GM19438 (cell line): ENCODE data around the gene SNCA.

Experiments
- ATAC-seq: cut with Tn5 transposase; IDR thresholded peaks from one replicate; pipeline ENCODE4 v1.9.1; 2021; ENCODE audit warnings: low read depth; ENCODE audit not compliant: unreplicated experiment

The SNCA gene

DNA sequence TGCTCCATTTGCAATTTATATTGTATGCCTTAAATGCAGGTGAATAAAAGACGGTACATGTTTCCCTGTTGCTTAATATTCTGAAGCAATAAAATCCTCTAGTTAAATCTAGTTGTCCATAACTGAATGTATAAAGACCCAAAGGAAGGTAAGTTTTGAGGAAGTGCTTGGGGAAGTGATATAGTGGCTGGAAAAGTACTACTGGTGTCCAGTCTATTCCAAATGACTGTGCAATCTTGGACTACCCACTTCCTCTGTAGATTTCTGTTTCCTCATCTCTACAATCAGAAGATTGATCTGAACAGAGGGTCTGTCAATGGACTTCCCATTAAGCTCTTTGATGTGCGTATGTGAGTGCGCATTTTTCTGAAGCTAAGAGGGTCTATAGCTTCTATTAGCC lies 17.0 kb downstream of the SNCA start:
- no peak for ATAC-seq

- no peak for ATAC-seq
Observed at GRCh38 chr4:89814362-89814761, 22.6 kb downstream of the SNCA start.

GRCh38 chr4:89813197-89813596 lies 23.8 kb downstream of the SNCA start:
- ATAC-seq: no peak

DNA sequence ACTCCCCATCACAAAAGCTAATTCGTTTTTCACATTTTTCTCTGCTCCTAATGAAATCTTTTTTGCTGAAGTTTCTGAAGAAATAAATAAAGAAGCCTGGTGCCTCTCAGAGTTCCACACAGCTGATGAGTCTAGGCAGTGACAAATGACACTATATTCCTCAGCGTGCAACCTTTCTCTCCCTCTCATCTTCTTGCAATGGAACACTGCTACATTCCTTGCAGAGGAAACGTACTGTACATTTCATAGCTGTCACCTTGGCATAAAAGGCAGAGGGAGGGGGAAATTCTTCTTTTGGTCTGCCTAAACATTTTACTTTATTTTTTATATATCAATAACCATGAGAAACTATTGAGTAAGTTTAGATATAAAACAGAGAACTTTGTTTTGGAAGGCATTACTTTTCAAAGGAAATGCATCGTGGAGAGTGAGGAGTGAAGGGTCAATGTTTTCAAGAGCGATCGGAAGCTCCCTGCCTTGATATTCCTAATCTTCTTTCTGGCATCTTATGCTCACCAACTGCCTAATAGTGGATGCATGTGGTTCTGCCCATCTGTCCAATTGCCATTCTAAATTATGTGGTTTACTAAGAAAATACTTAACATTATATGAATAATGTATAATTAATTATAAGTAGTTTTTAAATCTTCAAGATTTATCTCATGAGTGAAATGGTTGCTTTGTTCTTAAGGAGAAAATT lies 29.4 kb downstream of the SNCA start:
- ATAC-seq: no peak

DNA sequence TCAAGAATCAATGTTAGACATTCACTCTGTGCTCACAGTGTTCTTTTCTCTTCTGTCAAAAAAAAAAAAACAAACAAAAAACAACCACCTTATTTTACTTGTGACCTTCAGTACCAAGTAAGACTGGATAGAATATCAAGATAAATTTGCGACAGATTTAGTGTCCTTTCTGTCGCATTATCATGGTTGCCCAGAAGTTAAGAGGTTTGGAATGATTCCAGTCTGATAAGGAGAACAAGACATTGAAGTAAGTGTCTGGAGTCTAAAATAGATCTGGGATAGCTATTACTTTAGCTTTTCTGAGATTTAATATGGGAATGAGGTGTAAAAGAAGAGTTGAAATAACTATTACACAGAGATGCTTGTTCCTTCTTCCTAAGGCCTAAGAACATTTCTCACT lies 31.7 kb downstream of the SNCA start:
- no peak for ATAC-seq

- no peak for ATAC-seq
Observed at GRCh38 chr4:89803915-89804314, 33.0 kb downstream of the SNCA start.

- no peak for ATAC-seq
Observed at GRCh38 chr4:89803036-89803435, 33.9 kb downstream of the SNCA start.

- ATAC-seq: no peak
Observed at GRCh38 chr4:89800527-89801103, 36.3 kb downstream of the SNCA start.

DNA sequence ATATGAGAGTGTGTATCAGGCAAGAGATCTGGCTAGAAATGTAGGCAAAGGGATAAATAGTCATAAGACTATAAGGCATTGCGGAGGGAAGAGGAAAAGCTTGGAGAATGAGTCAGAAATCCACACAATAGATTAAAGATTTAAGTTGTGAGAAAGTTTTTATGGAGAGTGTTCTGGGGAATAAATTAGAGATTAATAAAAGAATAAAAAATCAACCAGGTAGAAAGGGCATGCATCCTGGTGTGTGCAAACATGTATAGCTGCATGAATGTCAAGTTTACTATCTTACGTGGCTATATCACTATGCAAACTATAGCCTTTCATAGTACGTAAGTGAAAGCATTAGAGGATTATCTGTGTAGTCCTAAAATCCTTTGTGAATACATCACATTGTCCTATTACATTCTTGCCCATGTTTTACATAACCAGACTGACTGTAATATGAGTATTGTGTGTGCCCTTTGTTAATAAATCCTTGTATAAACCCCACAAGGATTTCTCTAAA lies 36.9 kb downstream of the SNCA start:
- ATAC-seq: no peak

DNA sequence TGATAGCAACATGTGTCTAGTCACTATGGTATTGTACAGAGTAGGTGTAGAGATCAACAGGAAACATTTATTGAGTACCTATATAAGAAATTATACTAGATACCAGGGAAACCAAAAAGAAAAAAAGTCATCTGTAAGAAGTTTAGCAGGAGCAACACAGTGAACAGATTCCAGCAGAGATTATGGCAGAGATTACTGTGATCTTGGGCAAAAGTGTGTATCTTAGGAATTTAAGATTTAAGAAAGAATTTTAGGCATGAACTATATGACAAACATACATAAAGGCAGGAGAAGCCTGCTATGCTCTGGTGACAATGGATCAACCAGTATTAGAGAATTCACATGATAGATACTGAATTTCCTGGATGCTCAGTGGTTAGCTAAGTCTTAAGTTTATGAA lies 37.9 kb downstream of the SNCA start:
- no peak for ATAC-seq

GRCh38 chr4:89797117-89797516 lies 39.8 kb downstream of the SNCA start:
- no peak for ATAC-seq

- ATAC-seq: no peak
Observed at GRCh38 chr4:89788206-89789072, 48.5 kb downstream of the SNCA start.

DNA sequence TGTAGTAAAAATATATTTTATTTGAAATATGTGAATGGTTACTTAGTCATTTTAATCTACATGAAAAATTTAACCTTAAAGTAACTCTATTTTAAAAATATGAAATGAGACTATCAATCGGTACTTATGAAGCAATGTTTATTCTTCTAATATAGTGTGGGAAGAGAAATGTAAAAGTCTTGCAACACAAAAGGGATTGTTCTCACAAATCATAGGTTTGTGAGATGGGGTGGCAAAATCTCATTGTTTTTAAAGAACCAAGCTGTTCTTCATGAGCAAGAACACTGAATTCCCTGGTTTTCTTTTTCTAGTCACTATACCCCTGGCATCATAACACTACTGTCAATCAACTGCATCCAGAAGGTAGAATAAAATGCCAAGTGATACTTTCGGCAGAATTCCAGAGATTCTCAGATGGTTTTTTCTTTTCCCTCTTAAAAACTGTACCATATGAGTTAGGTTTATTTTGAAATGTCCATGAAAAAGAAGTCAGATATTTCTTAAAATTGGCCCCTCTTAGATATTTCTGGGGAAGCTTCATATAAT lies 52.2 kb downstream of the SNCA start:
- no peak for ATAC-seq

GRCh38 chr4:89781321-89781720 lies 55.6 kb downstream of the SNCA start:
- ATAC-seq: no peak

GRCh38 chr4:89773805-89774204 lies 63.2 kb downstream of the SNCA start:
- no peak for ATAC-seq

DNA sequence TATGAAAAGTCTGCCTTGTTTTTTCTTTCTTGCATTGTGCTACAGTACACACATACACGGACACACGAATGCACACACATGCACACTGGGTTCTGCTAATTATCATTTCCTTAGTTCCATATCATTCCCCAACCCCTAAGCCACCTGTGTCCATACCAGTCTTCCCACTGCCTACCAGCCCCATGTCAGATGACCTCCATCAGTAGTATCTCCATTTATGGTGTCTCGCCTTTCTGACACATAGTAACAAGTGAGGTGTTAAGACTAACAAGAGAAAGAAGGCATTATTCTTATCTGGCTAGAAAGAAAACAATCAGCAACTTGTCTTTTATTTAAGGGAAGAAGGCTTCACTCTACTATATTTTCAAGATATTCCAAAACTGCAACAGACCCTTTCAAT lies 67.1 kb downstream of the SNCA start:
- ATAC-seq: no peak

DNA sequence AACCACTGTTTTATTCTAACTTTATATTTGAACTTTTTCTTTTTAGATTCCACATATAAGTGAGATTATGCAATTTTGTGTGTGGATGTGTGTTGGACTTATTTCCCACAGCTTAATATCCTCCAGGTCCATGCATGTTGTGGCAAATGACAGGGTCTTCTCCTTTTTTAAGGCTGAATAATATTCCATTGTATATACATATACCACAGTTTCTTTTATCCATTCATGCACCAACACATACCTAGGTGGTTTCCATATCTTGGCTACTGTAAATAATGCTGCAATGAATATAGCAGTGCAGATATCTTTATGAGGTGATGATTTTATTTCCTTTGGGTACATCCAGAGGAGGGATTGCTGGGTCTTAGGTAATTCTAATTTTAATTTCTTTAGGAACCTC lies 69.0 kb downstream of the SNCA start:
- no peak for ATAC-seq

- no peak for ATAC-seq
Observed at GRCh38 chr4:89765966-89766365, 71.0 kb downstream of the SNCA start.

DNA sequence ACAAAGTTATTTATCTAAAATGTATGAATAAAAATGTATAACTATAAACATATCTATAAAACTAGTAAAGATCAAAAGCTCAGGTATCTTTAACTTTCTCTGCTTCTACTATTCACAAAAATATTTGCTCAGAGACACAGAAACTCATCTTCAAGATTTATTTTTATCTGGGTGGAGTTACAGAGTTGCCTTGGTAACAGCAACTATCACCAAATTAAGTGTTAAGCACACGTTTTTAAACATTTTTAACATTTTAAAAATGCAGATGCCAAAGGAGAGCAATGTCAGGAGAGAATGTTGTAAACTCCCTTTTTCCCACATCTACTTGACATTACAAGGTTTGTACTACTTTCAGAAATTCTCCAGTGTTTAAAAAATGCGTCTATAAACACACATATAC lies 71.4 kb downstream of the SNCA start:
- no peak for ATAC-seq

DNA sequence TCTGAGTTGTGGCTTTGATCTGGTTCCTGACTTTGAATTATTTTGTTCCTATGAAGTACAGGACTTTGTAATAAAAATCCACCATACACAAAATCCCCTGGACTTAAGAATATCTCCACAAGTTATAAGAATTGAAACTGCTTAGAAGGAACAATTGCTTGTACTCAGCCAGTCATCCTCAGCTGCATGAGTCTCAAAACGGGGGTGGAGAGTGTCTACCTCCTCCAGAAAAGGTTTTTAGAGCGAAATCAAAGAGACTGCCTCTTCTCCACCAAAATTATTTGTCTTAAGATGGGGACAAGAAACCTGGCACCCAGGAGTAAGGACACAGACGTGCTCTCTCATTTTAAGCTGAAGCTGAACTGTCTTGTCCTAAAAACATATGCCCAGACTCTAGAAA lies 74.7 kb downstream of the SNCA start:
- ATAC-seq: no peak

- ATAC-seq: no peak
Observed at GRCh38 chr4:89759426-89759825, 77.5 kb downstream of the SNCA start.
